ENCODE results near the gene PDK1. TPM values are rescaled to one million over a fixed set of nuclear protein-coding genes. Genes with fewer than 3 reads are reported as not detected.

PDK1 gene
- total RNA-seq, 1 experiment from 2014 or later: 18.5 TPM

GRCh38 chr2:172578860-172579512 lies 23.1 kb downstream of the PDK1 start:
- H3K27me3 ChIP-seq (ENCODE audit: insufficient read depth, low read depth): no peaks in the 10 kb centered on the region
- peaks cover 33% of the 10 kb centered on the region for H3K9me3 ChIP-seq (ENCODE audit: insufficient read depth, low read depth)
- no peaks in the 10 kb centered on the region for H3K9me2 ChIP-seq (ENCODE audit: insufficient read depth)
- CTCF ChIA-PET: no interaction called here
- intact Hi-C loops (cut with micrococcal nuclease; ENCODE audit: unreplicated experiment): no loop called here
- peaks cover 2% of the 10 kb centered on the region for H3F3A ChIP-seq (ENCODE audit: insufficient read depth, low read depth)
- no peak overlapping the region for H3K27ac ChIP-seq
- no peak for TF ChIP-seq EZH2 (IDR thresholded peaks at IDR 0.05; ENCODE audit: low read depth)
- TF ChIP-seq CTCF (conservative IDR thresholded peaks at IDR 0.05): no peak
- POLR2A ChIA-PET (ENCODE audit: unreplicated experiment): no interaction called here
- DNase-seq: no peak
- peaks cover 16% of the 10 kb centered on the region; the same call in 1 of the 2 replicates for H3K79me2 ChIP-seq (ENCODE audit: low read depth)
- H3K4me2 ChIP-seq: no peak overlapping the region
- H3K4me1 ChIP-seq (replicated peaks; ENCODE audit: insufficient read depth): no peaks in the 10 kb centered on the region
- H3K36me3 ChIP-seq (ENCODE audit: low read depth): peaks cover 80% of the 10 kb centered on the region
- H3K4me3 ChIP-seq: no peak overlapping the region
- BruUV-seq (replicated peaks): no TSS peak
- no peak overlapping the region for H2AFZ ChIP-seq
- H4K20me1 ChIP-seq (ENCODE audit: insufficient read depth): no peaks in the 10 kb centered on the region

GRCh38 chr2:172580544-172580943 lies 24.7 kb downstream of the PDK1 start:
- TF ChIP-seq CTCF (conservative IDR thresholded peaks at IDR 0.05) (no peak), EZH2 (IDR thresholded peaks at IDR 0.05; ENCODE audit: low read depth) (no peak)
- CTCF ChIA-PET: no interaction called here
- BruUV-seq (replicated peaks): no TSS peak
- Histone ChIP-seq H2AFZ (no peak overlapping the region), H3K4me2 (no peak overlapping the region), H3K27me3 (ENCODE audit: insufficient read depth, low read depth) (no peaks in the 10 kb centered on the region), H3F3A (ENCODE audit: insufficient read depth, low read depth) (peaks cover 6% of the 10 kb centered on the region), H3K4me1 (replicated peaks; ENCODE audit: insufficient read depth) (no peaks in the 10 kb centered on the region), H3K9me2 (ENCODE audit: insufficient read depth) (no peaks in the 10 kb centered on the region), H3K9me3 (ENCODE audit: insufficient read depth, low read depth) (peaks cover 20% of the 10 kb centered on the region), H3K36me3 (ENCODE audit: low read depth) (peaks cover 71% of the 10 kb centered on the region), H3K27ac (no peak overlapping the region), H3K4me3 (no peak overlapping the region), H3K79me2 (ENCODE audit: low read depth) (0 out of 2 replicates have a peak, but pooled peaks cover 12% of the 10 kb centered on the region), H4K20me1 (ENCODE audit: insufficient read depth) (no peaks in the 10 kb centered on the region)
- DNase-seq: no peak
- intact Hi-C loops (cut with micrococcal nuclease; ENCODE audit: unreplicated experiment): no loop called here
- POLR2A ChIA-PET (ENCODE audit: unreplicated experiment): no interaction called here

- H3F3A ChIP-seq (ENCODE audit: insufficient read depth, low read depth): peaks cover 6% of the 10 kb centered on the region; the same call in 1 of the 2 replicates
- no peak overlapping the region for H3K27ac ChIP-seq
- no peak overlapping the region for H2AFZ ChIP-seq
- ChIA-PET CTCF (no interaction called here), POLR2A (ENCODE audit: unreplicated experiment) (no interaction called here)
- no peaks in the 10 kb centered on the region for H3K9me2 ChIP-seq (ENCODE audit: insufficient read depth)
- no TSS peak for BruUV-seq (replicated peaks)
- TF ChIP-seq EZH2 (IDR thresholded peaks at IDR 0.05; ENCODE audit: low read depth) (no peak), CTCF (conservative IDR thresholded peaks at IDR 0.05) (no peak)
- no peak overlapping the region for H3K4me3 ChIP-seq
- peaks cover 8% of the 10 kb centered on the region for H3K9me3 ChIP-seq (ENCODE audit: insufficient read depth, low read depth)
- intact Hi-C loops (cut with micrococcal nuclease; ENCODE audit: unreplicated experiment): no loop called here
- no peak overlapping the region for H3K4me2 ChIP-seq
- H3K27me3 ChIP-seq (ENCODE audit: insufficient read depth, low read depth): no peaks in the 10 kb centered on the region
- no peaks in the 10 kb centered on the region for H4K20me1 ChIP-seq (ENCODE audit: insufficient read depth)
- DNase-seq: no peak
- H3K4me1 ChIP-seq (replicated peaks; ENCODE audit: insufficient read depth): no peaks in the 10 kb centered on the region
- peaks cover 70% of the 10 kb centered on the region for H3K36me3 ChIP-seq (ENCODE audit: low read depth)
- 0 out of 2 replicates have a peak, but pooled peaks cover 10% of the 10 kb centered on the region for H3K79me2 ChIP-seq (ENCODE audit: low read depth)
Measured at GRCh38 chr2:172582656-172583055, 26.8 kb downstream of the PDK1 start.
